Skeletal muscle satellite cell (primary cell): ENCODE measurements around the gene LILRB2.
"Not testable (repeated sequence)": the region's sequence is repeated elsewhere in the genome, so short reads cannot be mapped to it uniquely, and the experiment has no call there.

Experiments used
- H3K27me3 ChIP-seq: 2 replicates; pipeline ENCODE4 v1.7.0; 2013; ENCODE audit warnings: low read length; ENCODE audit not compliant: control insufficient read depth, insufficient read depth
- H3K36me3 ChIP-seq: 2 replicates; pipeline ENCODE4 v1.7.0; 2013; ENCODE audit warnings: mild to moderate bottlenecking, control low read depth, low read length; ENCODE audit not compliant: insufficient read depth
- H3K4me1 ChIP-seq: 2 replicates; pipeline ENCODE4 v1.7.0; 2013; ENCODE audit warnings: low read length; ENCODE audit not compliant: control insufficient read depth, insufficient read depth
- H3K4me2 ChIP-seq: 2 replicates; pipeline ENCODE4 v1.7.0; 2013; ENCODE audit warnings: mild to moderate bottlenecking, low read length
- H3K4me3 ChIP-seq: 2 replicates; pipeline ENCODE4 v1.7.0; 2013; ENCODE audit warnings: low read length
- H3K9ac ChIP-seq: 2 replicates; pipeline ENCODE4 v1.7.0; 2013; ENCODE audit warnings: mild to moderate bottlenecking, low read depth, low read length, moderate library complexity
- H3K9me3 ChIP-seq: replicated peaks from 2 replicates; pipeline ENCODE4 v1.7.0; 2013; ENCODE audit warnings: mild to moderate bottlenecking, control low read depth, low read length

Gene LILRB2

DNA sequence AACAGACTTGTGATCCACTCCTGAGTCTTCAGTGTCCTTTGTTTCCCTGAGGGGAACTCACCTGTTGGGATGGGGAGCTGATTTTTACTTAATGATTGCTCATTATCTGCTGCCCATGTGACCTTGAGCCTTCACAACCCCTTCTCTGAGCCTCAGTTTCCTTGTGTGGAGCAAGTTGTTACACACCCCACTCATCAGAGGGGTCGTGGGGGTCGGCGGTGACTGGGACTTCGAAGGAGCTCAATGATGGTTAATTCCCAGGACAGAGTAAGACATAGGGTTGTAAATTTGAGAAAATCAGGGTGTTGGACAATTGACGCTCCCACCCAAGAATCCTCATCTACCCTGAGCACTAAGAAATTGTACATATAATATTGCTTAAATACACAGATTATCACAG lies 18.6 kb upstream of the LILRB2 start:
- Histone ChIP-seq H3K4me3 (no peak overlapping the region), H3K36me3 (no peaks in the 10 kb centered on the region), H3K9ac (no peak overlapping the region), H3K4me1 (no peaks in the 10 kb centered on the region), H3K27me3 (no peaks in the 10 kb centered on the region), H3K9me3 (no peaks in the 10 kb centered on the region), H3K4me2 (no peak overlapping the region)

GRCh38 chr19:54299126-54299498 lies 18.2 kb upstream of the LILRB2 start:
- H3K4me3 ChIP-seq = no peak overlapping the region

GRCh38 chr19:54298357-54299125 lies 17.6 kb upstream of the LILRB2 start:
- Histone ChIP-seq H3K4me3 (no peak overlapping the region), H3K9me3 (no peaks in the 10 kb centered on the region), H3K4me2 (no peak overlapping the region), H3K9ac (no peak overlapping the region), H3K4me1 (no peaks in the 10 kb centered on the region), H3K36me3 (no peaks in the 10 kb centered on the region), H3K27me3 (no peaks in the 10 kb centered on the region)

More at GRCh38 chr19:54299126-54299498, 18.2 kb upstream of the LILRB2 start:
- H3K4me2 ChIP-seq = no peak overlapping the region
- no peaks in the 10 kb centered on the region for H3K27me3 ChIP-seq
- H3K9ac ChIP-seq = no peak overlapping the region
- no peaks in the 10 kb centered on the region for H3K4me1 ChIP-seq
- H3K36me3 ChIP-seq = no peaks in the 10 kb centered on the region
- no peaks in the 10 kb centered on the region for H3K9me3 ChIP-seq

- no peaks in the 10 kb centered on the region for H3K9me3 ChIP-seq
- H3K27me3 ChIP-seq = no peaks in the 10 kb centered on the region
- no peak overlapping the region for H3K4me2 ChIP-seq
- no peak overlapping the region for H3K9ac ChIP-seq
- H3K36me3 ChIP-seq = no peaks in the 10 kb centered on the region
- H3K4me1 ChIP-seq = no peaks in the 10 kb centered on the region
- no peak overlapping the region for H3K4me3 ChIP-seq
Observed at GRCh38 chr19:54297759-54298305, 16.9 kb upstream of the LILRB2 start.

DNA sequence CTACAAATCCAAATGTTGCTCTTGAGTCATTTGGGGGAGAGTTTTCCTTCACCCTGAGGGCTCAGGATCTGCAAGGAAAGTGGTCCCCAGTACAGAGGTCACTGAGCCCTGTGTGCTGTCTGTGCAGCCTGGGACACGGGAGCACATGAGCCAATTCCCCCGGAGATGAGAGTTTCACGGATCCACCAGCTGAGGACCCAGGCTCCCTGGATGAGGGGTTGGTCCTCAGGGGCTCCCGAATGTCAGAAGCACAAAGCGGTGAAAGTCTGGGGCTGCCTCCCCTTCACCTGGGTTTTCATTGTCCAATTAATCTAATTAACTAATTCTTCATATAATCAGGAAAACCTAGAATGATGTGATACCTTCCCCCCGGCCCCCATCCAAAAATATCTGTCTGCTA lies 13.6 kb upstream of the LILRB2 start:
- H3K4me2 ChIP-seq = no peak overlapping the region
- no peaks in the 10 kb centered on the region for H3K36me3 ChIP-seq
- H3K4me3 ChIP-seq = no peak overlapping the region
- no peaks in the 10 kb centered on the region for H3K27me3 ChIP-seq
- no peaks in the 10 kb centered on the region for H3K9me3 ChIP-seq
- H3K9ac ChIP-seq = no peak overlapping the region
- no peaks in the 10 kb centered on the region for H3K4me1 ChIP-seq

GRCh38 chr19:54289160-54289559 lies 8.2 kb upstream of the LILRB2 start:
- not testable (repeated sequence) for H3K4me3 ChIP-seq, H3K9me3 ChIP-seq

GRCh38 chr19:54287456-54287855 lies 6.5 kb upstream of the LILRB2 start:
- no peak overlapping the region for H3K9ac ChIP-seq
- H3K4me3 ChIP-seq = no peak overlapping the region
- no peaks in the 10 kb centered on the region for H3K36me3 ChIP-seq
- H3K27me3 ChIP-seq = no peaks in the 10 kb centered on the region
- no peaks in the 10 kb centered on the region for H3K4me1 ChIP-seq
- no peaks in the 10 kb centered on the region for H3K9me3 ChIP-seq
- no peak overlapping the region for H3K4me2 ChIP-seq

More at GRCh38 chr19:54289160-54289559, 8.2 kb upstream of the LILRB2 start:
- H3K4me1 ChIP-seq, H3K27me3 ChIP-seq, H3K36me3 ChIP-seq, H3K9ac ChIP-seq, H3K4me2 ChIP-seq: not testable (repeated sequence)

- not testable (repeated sequence) for H3K36me3 ChIP-seq, H3K4me3 ChIP-seq, H3K4me2 ChIP-seq, H3K27me3 ChIP-seq, H3K9ac ChIP-seq, H3K9me3 ChIP-seq, H3K4me1 ChIP-seq
Observed at GRCh38 chr19:54286283-54286682, 5.4 kb upstream of the LILRB2 start.

GRCh38 chr19:54285427-54286056 lies 4.6 kb upstream of the LILRB2 start:
- not testable (repeated sequence) for H3K4me1 ChIP-seq, H3K4me3 ChIP-seq, H3K36me3 ChIP-seq, H3K27me3 ChIP-seq, H3K9me3 ChIP-seq, H3K9ac ChIP-seq, H3K4me2 ChIP-seq

GRCh38 chr19:54282686-54283470 lies 2.0 kb upstream of the LILRB2 start:
- Histone ChIP-seq H3K4me3 (no peak overlapping the region), H3K27me3 (no peaks in the 10 kb centered on the region), H3K4me1 (no peaks in the 10 kb centered on the region)

GRCh38 chr19:54281729-54282075 lies 792 bp upstream of the LILRB2 start:
- H3K4me1 ChIP-seq, H3K36me3 ChIP-seq, H3K9ac ChIP-seq, H3K9me3 ChIP-seq, H3K4me2 ChIP-seq, H3K4me3 ChIP-seq, H3K27me3 ChIP-seq: not testable (repeated sequence)

More at GRCh38 chr19:54282686-54283470, 2.0 kb upstream of the LILRB2 start:
- Histone ChIP-seq H3K9me3 (no peaks in the 10 kb centered on the region), H3K4me2 (no peak overlapping the region), H3K36me3 (no peaks in the 10 kb centered on the region), H3K9ac (no peak overlapping the region)
